Cardiac muscle cell (in vitro differentiated cells and primary cell): ENCODE results near the gene ARL6. TPM values are rescaled to one million over a fixed set of nuclear protein-coding genes. Genes with fewer than 3 reads are reported as not detected.

ENCODE experiments used
- DNase-seq, 2 donors: peaks; one replicate each; pipeline versions ENCODE4 v3.0.0 to v3.0.0-alpha.2; 2010 to 2017; ENCODE audit warnings: low read depth in 1 of 2, low spot score in 1 of 2
- H3K27ac ChIP-seq: fragments of 200-600 bp; sonication (generic); 2 replicates; pipeline ENCODE4 v1.5.1; 2016
- H3K27me3 ChIP-seq: fragments of 200-600 bp; sonication (generic); 2 replicates; pipeline ENCODE4 v1.6.0; 2016; ENCODE audit warnings: control low read depth
- H3K36me3 ChIP-seq: fragments of 200-600 bp; sonication (generic); 2 replicates; pipeline ENCODE4 v1.5.1; 2016; ENCODE audit warnings: control low read depth
- H3K4me1 ChIP-seq: fragments of 200-600 bp; sonication (generic); 2 replicates; pipeline ENCODE4 v1.8.1; 2017; ENCODE audit warnings: low read depth, mild to moderate bottlenecking, mixed run types
- H3K4me3 ChIP-seq: fragments of 200-600 bp; sonication (generic); 2 replicates; pipeline ENCODE4 v1.5.1; 2016; ENCODE audit warnings: mild to moderate bottlenecking
- H3K9me3 ChIP-seq: fragments of 200-600 bp; sonication (generic); 2 replicates; pipeline ENCODE4 v1.5.1; 2017; ENCODE audit warnings: low read depth, mild to moderate bottlenecking, control low read depth
- CTCF ChIP-seq: IDR thresholded peaks from 2 replicates; pipeline ENCODE4 v1.5.1; 2012; ENCODE audit warnings: low read depth, mild to moderate bottlenecking, low read length
- polyA plus RNA-seq: library from polyadenylated mRNA; unstranded; fragments of >200 nt; fragmentation: Nextera tagmentation; extraction: Ambion mirVana; gene quantifications from 2 replicates; pipeline ENCODE4 v1.2.1, GENCODE V29; 2016
- total RNA-seq: library from RNA; depleted of rRNA; stranded (reverse); fragments of >200 nt; gene quantifications from 2 replicates; pipeline ENCODE4 v1.2.3, GENCODE V29; 2016

ARL6 gene
- total and polyA plus RNA-seq, 2 experiments from 2014 or later = 4.3 to 8.4 TPM

- Histone ChIP-seq H3K27me3 (no peaks in the 10 kb centered on the region), H3K36me3 (no peaks in the 10 kb centered on the region), H3K9me3 (no peaks in the 10 kb centered on the region), H3K4me3 (no peak overlapping the region), H3K4me1 (no peaks in the 10 kb centered on the region), H3K27ac (no peak overlapping the region)
- TF ChIP-seq CTCF = no peak
- DNase-seq = no peak
These were observed 25.8 kb upstream of the ARL6 start for GRCh38 chr3:97738761-97739160.

- Histone ChIP-seq H3K27ac (no peak overlapping the region), H3K36me3 (no peaks in the 10 kb centered on the region), H3K4me3 (no peak overlapping the region), H3K4me1 (no peaks in the 10 kb centered on the region), H3K27me3 (no peaks in the 10 kb centered on the region), H3K9me3 (no peaks in the 10 kb centered on the region)
- TF ChIP-seq CTCF = no peak
- DNase-seq = no peak
These were observed 22.5 kb upstream of the ARL6 start for GRCh38 chr3:97742036-97742435.

GRCh38 chr3:97744289-97744688, 20.3 kb upstream of the ARL6 start:
- H3K9me3 ChIP-seq = no peaks in the 10 kb centered on the region
- no peak overlapping the region for H3K27ac ChIP-seq
- H3K27me3 ChIP-seq = no peaks in the 10 kb centered on the region
- H3K4me1 ChIP-seq = no peaks in the 10 kb centered on the region
- H3K4me3 ChIP-seq = no peak overlapping the region
- TF ChIP-seq CTCF = no peak
- no peak for DNase-seq
- no peaks in the 10 kb centered on the region for H3K36me3 ChIP-seq

- no peaks in the 10 kb centered on the region for H3K36me3 ChIP-seq
- no peaks in the 10 kb centered on the region for H3K9me3 ChIP-seq
- H3K27me3 ChIP-seq = no peaks in the 10 kb centered on the region
- peaks cover 12% of the 10 kb centered on the region for H3K4me1 ChIP-seq
- TF ChIP-seq CTCF = no peak
- peak overlapping the region; percentile 89 for H3K4me3 ChIP-seq
- peak overlapping the region; percentile 76 for H3K27ac ChIP-seq
- peak in 1 of 2 donors; percentile 1 for DNase-seq
These were observed 762 bp upstream of the ARL6 start for GRCh38 chr3:97763586-97764406.

- no peak for TF ChIP-seq CTCF
- Histone ChIP-seq H3K27me3 (no peaks in the 10 kb centered on the region), H3K27ac (no peak overlapping the region), H3K4me1 (peaks cover 12% of the 10 kb centered on the region), H3K36me3 (peaks cover 4% of the 10 kb centered on the region), H3K4me3 (peak overlapping the region; percentile 89), H3K9me3 (no peaks in the 10 kb centered on the region)
- DNase-seq = peak in 1 of 2 donors; percentile 7
These were observed 778 bp downstream of the ARL6 start for GRCh38 chr3:97765336-97765735.
